ENCODE data around the gene TMEM19.
A peak's percentile ranks its signal among the peaks of the same experiment; 100 is the strongest.

The TMEM19 gene

DNA sequence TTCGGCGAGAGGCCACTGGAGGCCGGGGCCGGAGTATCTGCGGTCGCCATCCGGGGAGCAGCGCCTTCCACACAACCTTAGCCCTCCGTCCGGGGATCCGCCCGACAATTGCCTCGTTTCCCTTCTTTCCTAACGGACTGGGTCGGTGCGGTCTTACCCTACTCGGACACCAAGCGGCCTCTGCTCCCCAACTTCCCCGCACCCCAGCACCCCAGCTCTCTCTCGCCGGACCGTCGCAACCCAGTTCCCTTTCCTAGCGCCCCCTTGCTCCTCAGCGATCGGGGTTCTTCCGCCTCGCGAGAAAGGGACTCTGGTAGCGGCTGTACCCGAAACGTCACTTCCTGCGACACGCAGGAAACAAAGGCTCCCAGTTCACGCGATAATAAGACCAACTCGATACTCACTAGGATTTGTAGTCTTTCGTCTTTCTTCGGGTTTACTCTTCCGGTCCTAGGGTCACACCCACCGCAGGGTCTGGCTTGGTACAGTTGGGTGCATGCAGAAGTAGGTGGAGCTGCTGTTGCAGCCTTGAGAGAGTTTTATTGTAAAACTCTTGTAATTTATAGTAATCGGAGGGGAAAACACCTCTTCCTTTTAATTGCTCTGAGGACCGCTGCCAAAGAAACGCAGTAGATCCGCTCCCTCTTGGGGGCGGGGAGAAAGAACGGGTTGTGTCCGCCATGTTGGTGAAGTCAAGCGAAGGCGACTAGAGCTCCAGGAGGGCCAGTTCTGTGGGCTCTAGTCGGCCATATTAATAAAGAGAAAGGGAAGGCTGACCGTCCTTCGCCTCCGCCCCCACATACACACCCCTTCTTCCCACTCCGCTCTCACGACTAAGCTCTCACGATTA lies 22.1 kb upstream of the TMEM19 start, which contains the start of the genes THAP2 and ZFC3H1:
THAP2 (plus strand) TSS at position 741 of the 850 bp plus-strand sequence. CDS start 209 bp downstream, outside the sequence.
ZFC3H1 (minus strand) TSS at position 288 of the 850 bp plus-strand sequence; CDS start at position 50, 238 bp downstream.
- peak; percentile 94 for ATAC-seq
- 0 out of 2 replicates have a peak, but pooled peaks have one; percentile 16 for TF ChIP-seq GLIS3 (CRISPR knock-in tag; IDR thresholded peaks at IDR 0.05)
- no peak for TF ChIP-seq RARB (CRISPR knock-in tag; IDR thresholded peaks at IDR 0.05)
- TF ChIP-seq BACH2 (CRISPR knock-in tag; IDR thresholded peaks at IDR 0.05; ENCODE audit: borderline replicate concordance) = no peak
- no peak for TF ChIP-seq TCF4 (CRISPR knock-in tag; IDR thresholded peaks at IDR 0.05; ENCODE audit: borderline replicate concordance)
- TF ChIP-seq ZFP3 (CRISPR knock-in tag; IDR thresholded peaks at IDR 0.05) = no peak
- TF ChIP-seq SNAI2 (CRISPR knock-in tag; IDR thresholded peaks at IDR 0.05) = no peak
- TF ChIP-seq OSR1 (CRISPR knock-in tag; IDR thresholded peaks at IDR 0.05) = no peak
- TF ChIP-seq, protein P1, sequence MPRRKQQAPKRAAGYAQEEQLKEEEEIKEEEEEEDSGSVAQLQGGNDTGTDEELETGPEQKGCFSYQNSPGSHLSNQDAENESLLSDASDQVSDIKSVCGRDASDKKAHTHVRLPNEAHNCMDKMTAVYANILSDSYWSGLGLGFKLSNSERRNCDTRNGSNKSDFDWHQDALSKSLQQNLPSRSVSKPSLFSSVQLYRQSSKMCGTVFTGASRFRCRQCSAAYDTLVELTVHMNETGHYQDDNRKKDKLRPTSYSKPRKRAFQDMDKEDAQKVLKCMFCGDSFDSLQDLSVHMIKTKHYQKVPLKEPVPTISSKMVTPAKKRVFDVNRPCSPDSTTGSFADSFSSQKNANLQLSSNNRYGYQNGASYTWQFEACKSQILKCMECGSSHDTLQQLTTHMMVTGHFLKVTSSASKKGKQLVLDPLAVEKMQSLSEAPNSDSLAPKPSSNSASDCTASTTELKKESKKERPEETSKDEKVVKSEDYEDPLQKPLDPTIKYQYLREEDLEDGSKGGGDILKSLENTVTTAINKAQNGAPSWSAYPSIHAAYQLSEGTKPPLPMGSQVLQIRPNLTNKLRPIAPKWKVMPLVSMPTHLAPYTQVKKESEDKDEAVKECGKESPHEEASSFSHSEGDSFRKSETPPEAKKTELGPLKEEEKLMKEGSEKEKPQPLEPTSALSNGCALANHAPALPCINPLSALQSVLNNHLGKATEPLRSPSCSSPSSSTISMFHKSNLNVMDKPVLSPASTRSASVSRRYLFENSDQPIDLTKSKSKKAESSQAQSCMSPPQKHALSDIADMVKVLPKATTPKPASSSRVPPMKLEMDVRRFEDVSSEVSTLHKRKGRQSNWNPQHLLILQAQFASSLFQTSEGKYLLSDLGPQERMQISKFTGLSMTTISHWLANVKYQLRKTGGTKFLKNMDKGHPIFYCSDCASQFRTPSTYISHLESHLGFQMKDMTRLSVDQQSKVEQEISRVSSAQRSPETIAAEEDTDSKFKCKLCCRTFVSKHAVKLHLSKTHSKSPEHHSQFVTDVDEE (CRISPR knock-in tag; IDR thresholded peaks at IDR 0.05) = peak; percentile 20; the same call in 1 of the 2 replicates
- TF ChIP-seq, protein P2, sequence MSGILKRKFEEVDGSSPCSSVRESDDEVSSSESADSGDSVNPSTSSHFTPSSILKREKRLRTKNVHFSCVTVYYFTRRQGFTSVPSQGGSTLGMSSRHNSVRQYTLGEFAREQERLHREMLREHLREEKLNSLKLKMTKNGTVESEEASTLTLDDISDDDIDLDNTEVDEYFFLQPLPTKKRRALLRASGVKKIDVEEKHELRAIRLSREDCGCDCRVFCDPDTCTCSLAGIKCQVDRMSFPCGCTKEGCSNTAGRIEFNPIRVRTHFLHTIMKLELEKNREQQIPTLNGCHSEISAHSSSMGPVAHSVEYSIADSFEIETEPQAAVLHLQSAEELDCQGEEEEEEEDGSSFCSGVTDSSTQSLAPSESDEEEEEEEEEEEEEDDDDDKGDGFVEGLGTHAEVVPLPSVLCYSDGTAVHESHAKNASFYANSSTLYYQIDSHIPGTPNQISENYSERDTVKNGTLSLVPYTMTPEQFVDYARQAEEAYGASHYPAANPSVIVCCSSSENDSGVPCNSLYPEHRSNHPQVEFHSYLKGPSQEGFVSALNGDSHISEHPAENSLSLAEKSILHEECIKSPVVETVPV (CRISPR knock-in tag; IDR thresholded peaks at IDR 0.05) = no peak
- 0 out of 2 replicates have a peak, but pooled peaks have one; percentile 68 for TF ChIP-seq ZNF565 (CRISPR knock-in tag; conservative IDR thresholded peaks at IDR 0.05; ENCODE audit: low read depth)
- TF ChIP-seq ZNF70 (CRISPR knock-in tag; IDR thresholded peaks at IDR 0.05) = peak; percentile 78
- TF ChIP-seq, protein P3, sequence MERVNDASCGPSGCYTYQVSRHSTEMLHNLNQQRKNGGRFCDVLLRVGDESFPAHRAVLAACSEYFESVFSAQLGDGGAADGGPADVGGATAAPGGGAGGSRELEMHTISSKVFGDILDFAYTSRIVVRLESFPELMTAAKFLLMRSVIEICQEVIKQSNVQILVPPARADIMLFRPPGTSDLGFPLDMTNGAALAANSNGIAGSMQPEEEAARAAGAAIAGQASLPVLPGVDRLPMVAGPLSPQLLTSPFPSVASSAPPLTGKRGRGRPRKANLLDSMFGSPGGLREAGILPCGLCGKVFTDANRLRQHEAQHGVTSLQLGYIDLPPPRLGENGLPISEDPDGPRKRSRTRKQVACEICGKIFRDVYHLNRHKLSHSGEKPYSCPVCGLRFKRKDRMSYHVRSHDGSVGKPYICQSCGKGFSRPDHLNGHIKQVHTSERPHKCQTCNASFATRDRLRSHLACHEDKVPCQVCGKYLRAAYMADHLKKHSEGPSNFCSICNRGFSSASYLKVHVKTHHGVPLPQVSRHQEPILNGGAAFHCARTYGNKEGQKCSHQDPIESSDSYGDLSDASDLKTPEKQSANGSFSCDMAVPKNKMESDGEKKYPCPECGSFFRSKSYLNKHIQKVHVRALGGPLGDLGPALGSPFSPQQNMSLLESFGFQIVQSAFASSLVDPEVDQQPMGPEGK (CRISPR knock-in tag; IDR thresholded peaks at IDR 0.05; ENCODE audit: borderline replicate concordance) = no peak
- TF ChIP-seq CSDC2 (CRISPR knock-in tag; IDR thresholded peaks at IDR 0.05) = no peak
- TF ChIP-seq ZC3H10 (CRISPR knock-in tag; IDR thresholded peaks at IDR 0.05) = no peak
- no peak for TF ChIP-seq TOX (CRISPR knock-in tag; IDR thresholded peaks at IDR 0.05; ENCODE audit: borderline replicate concordance)
- no peak; the same call in 1 of the 2 replicates for TF ChIP-seq ISL1 (CRISPR knock-in tag; IDR thresholded peaks at IDR 0.05)
- 0 out of 2 replicates have a peak, but pooled peaks have one; percentile 8 for TF ChIP-seq ZFP30 (CRISPR knock-in tag; IDR thresholded peaks at IDR 0.05)
- TF ChIP-seq, protein P4, sequence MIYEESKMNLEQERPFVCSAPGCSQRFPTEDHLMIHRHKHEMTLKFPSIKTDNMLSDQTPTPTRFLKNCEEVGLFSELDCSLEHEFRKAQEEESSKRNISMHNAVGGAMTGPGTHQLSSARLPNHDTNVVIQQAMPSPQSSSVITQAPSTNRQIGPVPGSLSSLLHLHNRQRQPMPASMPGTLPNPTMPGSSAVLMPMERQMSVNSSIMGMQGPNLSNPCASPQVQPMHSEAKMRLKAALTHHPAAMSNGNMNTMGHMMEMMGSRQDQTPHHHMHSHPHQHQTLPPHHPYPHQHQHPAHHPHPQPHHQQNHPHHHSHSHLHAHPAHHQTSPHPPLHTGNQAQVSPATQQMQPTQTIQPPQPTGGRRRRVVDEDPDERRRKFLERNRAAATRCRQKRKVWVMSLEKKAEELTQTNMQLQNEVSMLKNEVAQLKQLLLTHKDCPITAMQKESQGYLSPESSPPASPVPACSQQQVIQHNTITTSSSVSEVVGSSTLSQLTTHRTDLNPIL (CRISPR knock-in tag; IDR thresholded peaks at IDR 0.05; ENCODE audit: low read depth) = no peak
- no peak for TF ChIP-seq ESRRG (CRISPR knock-in tag; IDR thresholded peaks at IDR 0.05)
- TF ChIP-seq ZNF8 (CRISPR knock-in tag; IDR thresholded peaks at IDR 0.05) = no peak
- 0 out of 2 replicates have a peak, but pooled peaks have one; percentile 57 for TF ChIP-seq ARNTL (CRISPR knock-in tag; IDR thresholded peaks at IDR 0.05; ENCODE audit: borderline replicate concordance, low read depth)
- TF ChIP-seq PPARA (CRISPR knock-in tag; IDR thresholded peaks at IDR 0.05; ENCODE audit: borderline replicate concordance) = no peak
- TF ChIP-seq, protein P5, sequence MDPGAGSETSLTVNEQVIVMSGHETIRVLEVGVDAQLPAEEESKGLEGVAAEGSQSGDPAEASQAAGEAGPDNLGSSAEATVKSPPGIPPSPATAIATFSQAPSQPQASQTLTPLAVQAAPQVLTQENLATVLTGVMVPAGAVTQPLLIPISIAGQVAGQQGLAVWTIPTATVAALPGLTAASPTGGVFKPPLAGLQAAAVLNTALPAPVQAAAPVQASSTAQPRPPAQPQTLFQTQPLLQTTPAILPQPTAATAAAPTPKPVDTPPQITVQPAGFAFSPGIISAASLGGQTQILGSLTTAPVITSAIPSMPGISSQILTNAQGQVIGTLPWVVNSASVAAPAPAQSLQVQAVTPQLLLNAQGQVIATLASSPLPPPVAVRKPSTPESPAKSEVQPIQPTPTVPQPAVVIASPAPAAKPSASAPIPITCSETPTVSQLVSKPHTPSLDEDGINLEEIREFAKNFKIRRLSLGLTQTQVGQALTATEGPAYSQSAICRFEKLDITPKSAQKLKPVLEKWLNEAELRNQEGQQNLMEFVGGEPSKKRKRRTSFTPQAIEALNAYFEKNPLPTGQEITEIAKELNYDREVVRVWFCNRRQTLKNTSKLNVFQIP (CRISPR knock-in tag; IDR thresholded peaks at IDR 0.05; ENCODE audit: borderline replicate concordance, low read depth) = no peak
